Mesenchymal stem cell (in vitro differentiated cells and primary cell): ENCODE data around the gene SGCG.

ENCODE experiments used
- DNase-seq: peaks from one replicate; pipeline ENCODE4 v3.0.0-alpha.2; 2013
- H2AFZ ChIP-seq: one replicate; pipeline ENCODE4 v1.6.1; 2013; ENCODE audit warnings: low read depth, mild to moderate bottlenecking, control low read depth, inconsistent platforms, low read length, moderate library complexity
- H2AK5ac ChIP-seq: 2 replicates; pipeline ENCODE4 v1.6.1; 2013; ENCODE audit warnings: low read length, moderate library complexity, mild to moderate bottlenecking, inconsistent platforms; ENCODE audit not compliant: severe bottlenecking
- H2BK120ac ChIP-seq: one replicate; pipeline ENCODE4 v1.6.1; 2013; ENCODE audit warnings: low read depth, mild to moderate bottlenecking, inconsistent platforms, low read length, moderate library complexity
- H2BK12ac ChIP-seq, 2 experiments: one replicate each; pipeline ENCODE4 v1.6.1; 2013; ENCODE audit warnings: inconsistent platforms in 2 of 2, low read length in 2 of 2, mild to moderate bottlenecking in 2 of 2, moderate library complexity in 2 of 2, control low read depth in 1 of 2
- H2BK15ac ChIP-seq: one replicate; pipeline ENCODE4 v1.6.1; 2013; ENCODE audit warnings: mild to moderate bottlenecking, low read depth, inconsistent platforms; ENCODE audit not compliant: poor library complexity, severe bottlenecking
- H2BK5ac ChIP-seq: 2 replicates; pipeline ENCODE4 v1.6.1; 2013; ENCODE audit warnings: low read depth, mild to moderate bottlenecking, low read length, control low read depth, inconsistent platforms; ENCODE audit not compliant: poor library complexity, severe bottlenecking
- H3K14ac ChIP-seq, 2 experiments: one replicate each; pipeline ENCODE4 v1.6.1; 2013; ENCODE audit warnings: inconsistent platforms in 2 of 2, low read length in 2 of 2, control low read depth in 1 of 2, mild to moderate bottlenecking in 1 of 2, moderate library complexity in 1 of 2
- H3K18ac ChIP-seq, 2 experiments: one replicate each; pipeline ENCODE4 v1.6.1; 2013; ENCODE audit warnings: inconsistent platforms in 2 of 2, low read length in 2 of 2, control low read depth in 1 of 2, low read depth in 1 of 2, mild to moderate bottlenecking in 1 of 2
- H3K23ac ChIP-seq, 2 experiments: one replicate each; pipeline ENCODE4 v1.6.1; 2013; ENCODE audit warnings: inconsistent platforms in 2 of 2, low read length in 2 of 2, mild to moderate bottlenecking in 2 of 2, moderate library complexity in 2 of 2, control low read depth in 1 of 2
- H3K27ac ChIP-seq: 2 replicates; pipeline ENCODE4 v1.5.1; 2013; ENCODE audit warnings: mild to moderate bottlenecking, moderate library complexity, low read length, control low read depth, inconsistent platforms; ENCODE audit not compliant: poor library complexity, severe bottlenecking
- H3K27me3 ChIP-seq, 2 experiments: 2 replicates each; pipeline versions ENCODE4 v1.6.1 to v1.7.0; 2013; ENCODE audit warnings: low read length in 2 of 2, mild to moderate bottlenecking in 2 of 2, moderate library complexity in 2 of 2, control low read depth in 1 of 2, inconsistent platforms in 1 of 2; ENCODE audit not compliant: control insufficient read depth in 1 of 2, insufficient read depth in 1 of 2
- H3K36me3 ChIP-seq, 2 experiments: 2 replicates each; pipeline versions ENCODE4 v1.6.1 to v1.7.0; 2013; ENCODE audit warnings: low read length in 2 of 2, control low read depth in 1 of 2, inconsistent platforms in 1 of 2, low read depth in 1 of 2, mild to moderate bottlenecking in 1 of 2; ENCODE audit not compliant: insufficient read depth in 2 of 2, control insufficient read depth in 1 of 2
- H3K4ac ChIP-seq, 2 experiments: one replicate each; pipeline ENCODE4 v1.6.1; 2013; ENCODE audit warnings: inconsistent platforms in 2 of 2, low read length in 2 of 2, mild to moderate bottlenecking in 2 of 2, moderate library complexity in 2 of 2, control low read depth in 1 of 2, low read depth in 1 of 2
- H3K4me1 ChIP-seq: 2 replicates; pipeline ENCODE4 v1.6.1; 2013; ENCODE audit warnings: low read depth, low read length, control low read depth; ENCODE audit not compliant: control insufficient read depth, insufficient read depth
- H3K4me2 ChIP-seq: 2 replicates; pipeline ENCODE4 v1.6.1; 2013; ENCODE audit warnings: low read length, mild to moderate bottlenecking, inconsistent platforms; ENCODE audit not compliant: poor library complexity, severe bottlenecking
- H3K4me3 ChIP-seq, 2 experiments: 2 replicates each; pipeline versions ENCODE4 v1.5.1 to v1.7.0; 2013; ENCODE audit warnings: low read length in 2 of 2, mild to moderate bottlenecking in 2 of 2, control low read depth in 1 of 2, low read depth in 1 of 2; ENCODE audit not compliant: insufficient read depth in 1 of 2
- H3K79me1 ChIP-seq: replicated peaks from 2 replicates; pipeline ENCODE4 v1.6.1; 2013; ENCODE audit warnings: mild to moderate bottlenecking, control low read depth, low read length, inconsistent platforms; ENCODE audit not compliant: poor library complexity, severe bottlenecking
- H3K9ac ChIP-seq: 2 replicates; pipeline ENCODE4 v1.7.0; 2013; ENCODE audit warnings: mild to moderate bottlenecking, low read length, moderate library complexity
- H3K9me3 ChIP-seq: 2 replicates; pipeline ENCODE4 v1.7.0; 2013; ENCODE audit warnings: mild to moderate bottlenecking, low read length; ENCODE audit not compliant: control insufficient read depth
- H4K8ac ChIP-seq: one replicate; pipeline ENCODE4 v1.6.1; 2013; ENCODE audit warnings: inconsistent platforms, mild to moderate bottlenecking, low read length, moderate library complexity
- H4K91ac ChIP-seq: one replicate; pipeline ENCODE4 v1.6.1; 2013; ENCODE audit warnings: mild to moderate bottlenecking, low read length, inconsistent platforms
- WGBS: methylation state at CpG from one replicate; pipeline ENCODE4 v1.1.7; 2013; ENCODE audit warnings: mixed read lengths; 5-methylcytosine and 5-hydroxymethylcytosine counted together

SGCG gene

DNA sequence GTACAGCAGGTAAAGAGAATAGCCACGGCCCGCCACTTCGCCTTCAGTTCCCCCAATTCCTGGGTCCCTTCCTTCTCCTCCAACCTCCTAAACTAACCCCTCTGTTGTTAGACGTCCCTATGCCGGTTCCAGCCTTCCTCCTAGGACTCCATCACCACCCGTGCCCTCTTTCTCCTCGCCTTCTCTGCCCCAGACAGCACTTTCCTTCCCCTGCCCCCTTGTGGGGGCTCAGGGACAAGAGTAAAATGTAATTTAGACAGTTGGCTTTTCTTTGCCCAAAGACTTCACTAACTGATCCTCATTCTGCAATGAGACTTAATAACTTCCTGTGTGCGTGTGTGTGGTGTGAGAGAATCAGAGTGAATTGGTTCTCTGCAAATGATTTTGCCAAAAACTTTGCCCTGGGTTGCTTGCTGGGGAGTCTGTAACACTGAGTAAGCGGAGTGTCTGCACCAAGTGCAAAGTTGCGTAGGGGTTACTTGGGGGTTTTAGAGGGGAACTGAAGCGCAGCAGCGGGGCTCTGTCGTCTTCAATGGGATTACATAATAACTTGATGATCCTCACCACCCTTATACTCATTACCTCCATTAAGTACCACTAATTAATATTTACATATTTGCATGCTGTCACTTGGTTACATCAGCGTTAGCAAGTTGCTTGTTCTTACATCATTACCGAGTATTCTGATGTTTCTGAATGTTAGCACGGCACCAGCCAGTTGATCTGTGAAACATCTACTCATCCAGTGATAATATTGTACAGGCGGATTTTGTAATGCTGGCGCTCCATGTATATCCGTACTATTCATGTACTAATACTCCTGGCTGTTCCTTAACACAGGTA lies 19.9 kb upstream of the SGCG start:
- no peak overlapping the region for H2BK12ac ChIP-seq
- H2AFZ ChIP-seq: no peak overlapping the region
- H2BK15ac ChIP-seq: no peak overlapping the region
- H3K27me3 ChIP-seq: peaks cover 17 to 30% of the 10 kb centered on the region in 2 experiments
- H3K14ac ChIP-seq: no peak overlapping the region
- no peak overlapping the region for H4K91ac ChIP-seq
- H2BK5ac ChIP-seq: no peak overlapping the region
- DNase-seq: no peak
- H3K4me3 ChIP-seq: peak overlapping the region in 1 of 2 experiments; percentile 47
- no peak overlapping the region for H4K8ac ChIP-seq
- no peaks in the 10 kb centered on the region for H3K79me1 ChIP-seq
- no peaks in the 10 kb centered on the region for H3K36me3 ChIP-seq
- no peak overlapping the region for H3K27ac ChIP-seq
- no peak overlapping the region for H3K18ac ChIP-seq
- H2AK5ac ChIP-seq: no peak overlapping the region
- no peak overlapping the region for H3K9ac ChIP-seq
- no peaks in the 10 kb centered on the region for H3K9me3 ChIP-seq
- WGBS: 47% methylated on average over 18 of the region's 19 CpGs
- H2BK120ac ChIP-seq: no peak overlapping the region
- H3K4ac ChIP-seq: no peak overlapping the region
- no peak overlapping the region for H3K23ac ChIP-seq
- H3K4me1 ChIP-seq: peaks cover 10% of the 10 kb centered on the region
- H3K4me2 ChIP-seq: peak overlapping the region; percentile 56

DNA sequence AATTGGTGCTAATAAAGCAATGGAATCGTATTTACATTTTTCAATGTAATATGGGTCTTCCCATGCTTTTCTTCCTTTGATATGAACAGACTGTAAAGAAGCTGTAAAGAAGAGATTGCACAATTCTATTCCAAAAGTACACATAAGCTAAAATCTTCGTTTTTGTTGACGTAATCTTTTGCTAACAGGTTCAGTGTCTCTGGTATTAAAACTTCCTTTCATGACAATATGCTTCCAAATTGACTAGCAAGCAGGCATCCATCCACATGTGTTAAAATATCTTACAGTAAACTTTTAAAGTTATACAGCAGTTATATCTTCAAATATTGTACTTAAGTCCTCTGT lies 19.3 kb upstream of the SGCG start:
- H2BK120ac ChIP-seq: no peak overlapping the region
- no peak overlapping the region for H3K4me3 ChIP-seq
- WGBS: 100% methylated on average over 2 of the region's 3 CpGs
- no peaks in the 10 kb centered on the region for H3K9me3 ChIP-seq
- H3K4me2 ChIP-seq: no peak overlapping the region
- H4K91ac ChIP-seq: no peak overlapping the region
- no peak overlapping the region for H3K27ac ChIP-seq
- H2BK5ac ChIP-seq: no peak overlapping the region
- no peak overlapping the region for H3K14ac ChIP-seq
- no peak overlapping the region for H2BK15ac ChIP-seq
- H3K4ac ChIP-seq: no peak overlapping the region
- no peak overlapping the region for H3K23ac ChIP-seq
- H4K8ac ChIP-seq: no peak overlapping the region
- H3K27me3 ChIP-seq: peaks cover 17 to 30% of the 10 kb centered on the region in 2 experiments
- H3K36me3 ChIP-seq: no peaks in the 10 kb centered on the region
- no peak overlapping the region for H3K18ac ChIP-seq
- DNase-seq: no peak
- no peak overlapping the region for H2BK12ac ChIP-seq
- H3K4me1 ChIP-seq: peaks cover 10% of the 10 kb centered on the region
- H3K9ac ChIP-seq: no peak overlapping the region
- no peaks in the 10 kb centered on the region for H3K79me1 ChIP-seq
- no peak overlapping the region for H2AFZ ChIP-seq
- no peak overlapping the region for H2AK5ac ChIP-seq

- Histone ChIP-seq H3K4ac (no peak overlapping the region), H3K27me3 (no peaks in the 10 kb centered on the region), H3K18ac (no peak overlapping the region), H3K36me3 (no peaks in the 10 kb centered on the region), H2AK5ac (no peak overlapping the region), H4K91ac (no peak overlapping the region), H3K27ac (no peak overlapping the region), H3K4me2 (no peak overlapping the region), H3K79me1 (no peaks in the 10 kb centered on the region), H2BK120ac (no peak overlapping the region), H3K4me1 (no peaks in the 10 kb centered on the region), H2BK5ac (no peak overlapping the region), H3K14ac (no peak overlapping the region), H3K9ac (no peak overlapping the region), H2BK15ac (no peak overlapping the region), H3K4me3 (no peak overlapping the region), H3K23ac (no peak overlapping the region), H2AFZ (no peak overlapping the region), H4K8ac (no peak overlapping the region), H2BK12ac (no peak overlapping the region), H3K9me3 (no peaks in the 10 kb centered on the region)
- WGBS: no CpG with 5 or more reads among the region's 1 CpG
- DNase-seq: no peak
These were observed 4.9 kb upstream of the SGCG start for GRCh38 chr13:23175920-23176319.

DNA sequence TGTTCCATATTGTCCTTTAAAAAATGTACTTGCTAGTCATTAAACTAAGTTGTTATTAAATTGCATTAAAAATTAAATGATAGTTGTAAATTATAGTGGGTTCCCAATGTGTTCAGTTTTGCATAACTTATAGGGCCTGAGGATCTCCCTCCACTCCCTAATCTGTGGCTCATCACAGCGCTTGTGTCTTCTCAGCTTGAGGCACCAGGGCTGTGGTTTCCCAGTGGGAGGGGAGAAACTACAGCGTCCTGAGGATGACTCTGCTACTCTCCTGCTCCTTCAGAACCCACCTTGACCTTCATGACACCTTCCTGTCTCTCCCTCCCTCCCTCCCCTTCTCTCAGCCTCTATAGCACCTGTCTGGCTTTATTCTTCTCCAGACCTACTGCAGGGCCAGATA lies 1.4 kb downstream of the SGCG start:
- no peak overlapping the region for H2BK15ac ChIP-seq
- no peak overlapping the region for H3K23ac ChIP-seq
- no peak overlapping the region for H4K91ac ChIP-seq
- H3K79me1 ChIP-seq: no peaks in the 10 kb centered on the region
- no peak overlapping the region for H3K18ac ChIP-seq
- no peak overlapping the region for H3K9ac ChIP-seq
- H2BK5ac ChIP-seq: no peak overlapping the region
- H3K27me3 ChIP-seq: no peaks in the 10 kb centered on the region
- no peaks in the 10 kb centered on the region for H3K4me1 ChIP-seq
- no peak overlapping the region for H3K4me3 ChIP-seq
- no peak overlapping the region for H3K14ac ChIP-seq
- H3K9me3 ChIP-seq: no peaks in the 10 kb centered on the region
- no peak overlapping the region for H3K4ac ChIP-seq
- H2AFZ ChIP-seq: no peak overlapping the region
- H2AK5ac ChIP-seq: no peak overlapping the region
- DNase-seq: no peak
- no peak overlapping the region for H4K8ac ChIP-seq
- 66% methylated on average over 2 of the region's 2 CpGs for WGBS
- H2BK120ac ChIP-seq: no peak overlapping the region
- no peak overlapping the region for H2BK12ac ChIP-seq
- no peak overlapping the region for H3K27ac ChIP-seq
- H3K4me2 ChIP-seq: no peak overlapping the region
- H3K36me3 ChIP-seq: no peaks in the 10 kb centered on the region
